PC-3 (cell line): ENCODE results near the gene HTR2A. TPM values are rescaled to one million over a fixed set of nuclear protein-coding genes. Genes with fewer than 3 reads are reported as not detected.

Experiments used
- ATAC-seq: fragments of 200-7000 bp; cut with Tn5 transposase; 2 replicates; pipeline ENCODE4 v1.9.1; 2020; ENCODE audit warnings: mild to moderate bottlenecking, moderate library complexity
- BruUV-seq: library from RNA; stranded (reverse); fragments of 400-500 nt; replicated peaks from 2 replicates; lab custom pipeline; 2021; lab: Mats Ljungman, UMichigan
- CTCF ChIA-PET: fragments of 300-600 bp; sonication (Branson Sonifier 250); formaldehyde crosslinking; loops from one replicate; lab custom pipeline; 2022; ENCODE audit warnings: antibody characterized with exemption; lab: Charles Lee
- POLR2A ChIA-PET: fragments of 300-600 bp; sonication (Branson Sonifier 250); formaldehyde crosslinking; loops from one replicate; lab custom pipeline; 2022; ENCODE audit warnings: antibody characterized with exemption; ENCODE audit not compliant: unreplicated experiment; lab: Charles Lee
- DNase-seq: peaks from one replicate; pipeline ENCODE4 v3.0.0-alpha.2; 2015
- H2AFZ ChIP-seq: fragments of 300-600 bp; sonication (generic); 2 replicates; pipeline ENCODE4 v1.6.0; 2016; ENCODE audit warnings: antibody characterized with exemption, low read length
- H3F3A ChIP-seq: fragments of 300-600 bp; sonication (generic); one replicate; pipeline ENCODE4 v1.6.0; 2017; ENCODE audit warnings: antibody characterized with exemption, low read length, control low read depth, mild to moderate bottlenecking; ENCODE audit not compliant: unreplicated experiment
- H3K27ac ChIP-seq: fragments of 300-600 bp; sonication (generic); 2 replicates; pipeline ENCODE4 v1.5.1; 2016; ENCODE audit warnings: mild to moderate bottlenecking, low read length
- H3K27me3 ChIP-seq: fragments of 300-600 bp; sonication (generic); 2 replicates; pipeline ENCODE4 v1.6.1; 2016; ENCODE audit warnings: low read length, mixed read lengths
- H3K36me3 ChIP-seq: fragments of 300-600 bp; sonication (generic); 2 replicates; pipeline ENCODE4 v1.6.1; 2016; ENCODE audit warnings: low read depth, mixed run types, low read length, mixed read lengths
- H3K4me1 ChIP-seq: fragments of 300-600 bp; sonication (generic); 2 replicates; pipeline ENCODE4 v1.5.1; 2016; ENCODE audit warnings: low read length; ENCODE audit not compliant: insufficient read depth
- H3K4me2 ChIP-seq: fragments of 300-600 bp; sonication (generic); 2 replicates; pipeline ENCODE4 v1.6.0; 2016; ENCODE audit warnings: low read length
- H3K4me3 ChIP-seq: fragments of 300-600 bp; sonication (generic); 2 replicates; pipeline ENCODE4 v1.5.1; 2016; ENCODE audit warnings: mild to moderate bottlenecking, low read length, mixed read lengths
- H3K79me2 ChIP-seq: fragments of 300-600 bp; sonication (generic); 2 replicates; pipeline ENCODE4 v1.6.1; 2017; ENCODE audit warnings: low read length, mixed read lengths
- H3K9ac ChIP-seq: fragments of 300-600 bp; sonication (generic); 2 replicates; pipeline ENCODE4 v1.6.0; 2016; ENCODE audit warnings: mild to moderate bottlenecking, low read length
- H3K9me2 ChIP-seq: fragments of 300-600 bp; sonication (generic); replicated peaks from 2 replicates; pipeline ENCODE4 v1.6.1; 2016; ENCODE audit warnings: mixed run types, low read length, mixed read lengths
- H3K9me3 ChIP-seq: fragments of 300-600 bp; sonication (generic); 2 replicates; pipeline ENCODE4 v1.6.1; 2016; ENCODE audit warnings: low read length, mixed read lengths
- H4K20me1 ChIP-seq: fragments of 300-600 bp; sonication (generic); 2 replicates; pipeline ENCODE4 v1.6.1; 2016; ENCODE audit warnings: low read length, mixed read lengths
- EZH2 ChIP-seq: fragments of 300-600 bp; sonication (generic); IDR thresholded peaks from one replicate; pipeline ENCODE4 v1.6.1; 2017; ENCODE audit warnings: antibody characterized with exemption, mild to moderate bottlenecking, low read length; ENCODE audit not compliant: unreplicated experiment
- EZH2phosphoT487 ChIP-seq: fragments of 300-600 bp; sonication (generic); IDR thresholded peaks from 2 replicates; pipeline ENCODE4 v1.6.1; 2018; ENCODE audit warnings: mild to moderate bottlenecking, antibody characterized with exemption, low read length, borderline replicate concordance
- intact Hi-C: fragments of 100-400 bp; cut with micrococcal nuclease; formaldehyde crosslinking; loops from 2 replicates; pipeline ENCODE4 v1.9.0; 2023
- total RNA-seq: library from RNA; depleted of rRNA; stranded (reverse); fragments of >200 nt; gene quantifications from 2 replicates; pipeline ENCODE4 v1.2.3, GENCODE V29; 2014
- TF ChIP-seq, protein P1 (sequence below): fragments of 300-600 bp; sonication (generic); conservative IDR thresholded peaks from 2 replicates; pipeline ENCODE4 v1.5.1; 2017; ENCODE audit warnings: antibody characterized with exemption, low read depth, mild to moderate bottlenecking, low read length

The HTR2A gene
- total RNA-seq, 1 experiment from 2014 or later = 0.04 TPM

DNA sequence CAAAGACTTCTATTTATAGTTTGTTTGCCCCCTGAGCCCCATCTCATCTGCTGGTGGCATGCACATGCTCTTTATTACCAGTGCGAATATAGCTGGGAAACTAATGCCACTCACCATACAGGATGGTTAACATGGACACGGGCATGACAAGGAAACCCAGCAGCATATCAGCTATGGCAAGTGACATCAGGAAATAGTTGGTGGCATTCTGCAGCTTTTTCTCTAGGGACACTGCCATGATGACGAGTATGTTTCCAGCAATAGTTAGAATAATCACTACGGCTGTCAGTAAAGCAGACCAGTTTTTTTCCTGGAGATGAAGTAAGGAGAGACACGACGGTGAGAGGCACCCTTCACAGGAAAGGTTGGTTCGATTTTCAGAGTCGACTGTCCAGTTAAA, 1.5 kb downstream of the HTR2A start:
- no peaks in the 10 kb centered on the region for H3K27me3 ChIP-seq
- intact Hi-C loops = loop anchor here (5.0 kb wide), 1 partner anchor 702 kb away; no protein-coding TSS in a partner anchor
- CTCF ChIA-PET = interaction anchor here (0.5 to 1.0 kb wide), 2 partner anchors 97 to 474 kb away, joined by 3 to 5 read pairs; no protein-coding TSS in a partner anchor
- H3K4me3 ChIP-seq = no peak overlapping the region
- peaks cover 20% of the 10 kb centered on the region for H3K4me1 ChIP-seq
- no peak overlapping the region for H3K27ac ChIP-seq
- ATAC-seq (no peak), DNase-seq (no peak)
- H3K36me3 ChIP-seq = no peaks in the 10 kb centered on the region
- peaks cover 4% of the 10 kb centered on the region for H3F3A ChIP-seq
- no peak overlapping the region for H2AFZ ChIP-seq
- no peaks in the 10 kb centered on the region for H3K9me2 ChIP-seq
- H3K9ac ChIP-seq = no peak overlapping the region
- no TSS peak for BruUV-seq
- no peak overlapping the region for H3K4me2 ChIP-seq
- TF ChIP-seq EZH2phosphoT487 (no peak), EZH2 (no peak)
- TF ChIP-seq, protein P1, sequence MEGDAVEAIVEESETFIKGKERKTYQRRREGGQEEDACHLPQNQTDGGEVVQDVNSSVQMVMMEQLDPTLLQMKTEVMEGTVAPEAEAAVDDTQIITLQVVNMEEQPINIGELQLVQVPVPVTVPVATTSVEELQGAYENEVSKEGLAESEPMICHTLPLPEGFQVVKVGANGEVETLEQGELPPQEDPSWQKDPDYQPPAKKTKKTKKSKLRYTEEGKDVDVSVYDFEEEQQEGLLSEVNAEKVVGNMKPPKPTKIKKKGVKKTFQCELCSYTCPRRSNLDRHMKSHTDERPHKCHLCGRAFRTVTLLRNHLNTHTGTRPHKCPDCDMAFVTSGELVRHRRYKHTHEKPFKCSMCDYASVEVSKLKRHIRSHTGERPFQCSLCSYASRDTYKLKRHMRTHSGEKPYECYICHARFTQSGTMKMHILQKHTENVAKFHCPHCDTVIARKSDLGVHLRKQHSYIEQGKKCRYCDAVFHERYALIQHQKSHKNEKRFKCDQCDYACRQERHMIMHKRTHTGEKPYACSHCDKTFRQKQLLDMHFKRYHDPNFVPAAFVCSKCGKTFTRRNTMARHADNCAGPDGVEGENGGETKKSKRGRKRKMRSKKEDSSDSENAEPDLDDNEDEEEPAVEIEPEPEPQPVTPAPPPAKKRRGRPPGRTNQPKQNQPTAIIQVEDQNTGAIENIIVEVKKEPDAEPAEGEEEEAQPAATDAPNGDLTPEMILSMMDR = no peak
- H3K9me3 ChIP-seq = no peaks in the 10 kb centered on the region
- H3K79me2 ChIP-seq = no peaks in the 10 kb centered on the region
- POLR2A ChIA-PET = no interaction called here
- no peaks in the 10 kb centered on the region for H4K20me1 ChIP-seq

DNA sequence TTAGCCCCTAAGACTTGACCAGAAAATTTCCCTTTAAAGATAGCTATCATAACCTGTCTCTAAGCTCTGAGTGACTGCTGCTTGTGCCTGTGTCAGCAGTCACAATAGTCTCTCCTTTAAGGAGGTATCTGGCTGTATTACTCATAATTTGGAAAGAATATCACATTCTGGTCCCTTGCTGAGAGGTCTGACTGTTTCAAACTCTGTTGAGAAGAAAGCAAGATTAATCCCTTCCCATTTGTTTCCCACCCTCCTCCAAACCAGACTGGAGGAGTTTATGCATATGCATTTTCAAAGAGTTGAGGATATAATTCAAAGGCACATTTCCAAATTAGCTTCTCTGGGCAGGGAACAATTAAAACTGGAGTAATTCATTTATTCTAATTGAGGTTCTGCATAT, 2.3 kb downstream of the HTR2A start:
- POLR2A ChIA-PET = no interaction called here
- Histone ChIP-seq H3K4me2 (peak overlapping the region; percentile 89), H3K9me2 (no peaks in the 10 kb centered on the region), H3F3A (peaks cover 4% of the 10 kb centered on the region), H4K20me1 (no peaks in the 10 kb centered on the region), H3K27me3 (no peaks in the 10 kb centered on the region), H3K9ac (peak overlapping the region; percentile 50), H3K79me2 (no peaks in the 10 kb centered on the region), H3K27ac (no peak overlapping the region), H2AFZ (peak overlapping the region; percentile 99), H3K36me3 (no peaks in the 10 kb centered on the region), H3K4me1 (peaks cover 20% of the 10 kb centered on the region), H3K9me3 (no peaks in the 10 kb centered on the region), H3K4me3 (peak overlapping the region; percentile 83)
- intact Hi-C loops = loop anchor here (1.0 to 5.0 kb wide), 4 partner anchors 58 to 880 kb away; no protein-coding TSS in a partner anchor
- TF ChIP-seq EZH2 (no peak), EZH2phosphoT487 (no peak)
- TF ChIP-seq, protein P1 = no peak
- CTCF ChIA-PET = interaction anchor here (0.5 to 1.2 kb wide), 8 partner anchors 20 to 1089 kb away, joined by 3 to 5 read pairs (median 3); no protein-coding TSS in a partner anchor
- DNase-seq = peak; percentile 37
- BruUV-seq = no TSS peak
- ATAC-seq = peak; percentile 40

DNA sequence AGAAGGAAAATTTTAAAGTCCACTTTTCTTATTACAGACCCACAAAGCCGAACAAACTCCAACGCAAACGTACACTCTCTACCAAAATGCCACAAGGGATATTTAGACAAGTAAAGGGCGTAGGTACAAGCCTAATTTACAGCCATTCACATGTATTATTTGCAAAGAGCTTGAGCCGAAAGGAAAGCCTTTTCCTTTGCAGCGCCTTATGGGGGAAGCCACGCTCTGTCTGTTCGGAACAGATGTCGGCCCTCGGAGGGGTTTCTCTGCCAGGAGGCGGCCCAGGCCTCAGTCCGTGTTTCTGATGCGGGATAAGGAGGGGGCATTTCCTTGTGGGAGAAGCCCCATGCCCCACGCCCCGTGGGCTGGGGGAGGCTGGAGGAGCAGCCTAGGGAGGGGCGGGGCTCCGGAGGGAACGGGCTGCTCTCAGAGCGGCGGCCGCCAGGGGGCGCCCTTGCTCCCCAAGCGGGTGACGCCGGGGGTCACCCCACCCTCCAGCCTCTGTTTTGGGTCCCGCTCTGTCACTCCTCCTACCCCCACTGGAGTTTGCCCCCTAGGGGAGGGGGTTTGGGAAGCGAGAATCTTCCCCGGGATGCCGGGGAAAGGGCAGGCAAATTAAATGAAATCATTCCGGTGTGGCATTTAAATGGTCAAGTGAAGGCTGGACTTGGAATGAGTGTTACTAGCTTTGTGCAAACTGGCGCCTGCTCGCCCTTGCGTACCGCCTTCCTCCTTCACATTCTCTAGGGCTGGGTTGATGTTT, 2.9 kb downstream of the HTR2A start:
- peak overlapping the region; percentile 99 for H2AFZ ChIP-seq
- H3K4me2 ChIP-seq = peak overlapping the region; percentile 89
- no peaks in the 10 kb centered on the region for H3K79me2 ChIP-seq
- H3K36me3 ChIP-seq = no peaks in the 10 kb centered on the region
- H3K9me3 ChIP-seq = no peaks in the 10 kb centered on the region
- H4K20me1 ChIP-seq = no peaks in the 10 kb centered on the region
- H3K9me2 ChIP-seq = no peaks in the 10 kb centered on the region
- no TSS peak for BruUV-seq
- POLR2A ChIA-PET = no interaction called here
- no peaks in the 10 kb centered on the region for H3K27me3 ChIP-seq
- intact Hi-C loops = loop anchor here (1.0 to 5.0 kb wide), 4 partner anchors 58 to 880 kb away; no protein-coding TSS in a partner anchor
- CTCF ChIA-PET = interaction anchor here (0.5 to 1.2 kb wide), 10 partner anchors 9 to 1090 kb away, joined by 3 to 5 read pairs (median 3); no protein-coding TSS in a partner anchor
- peaks cover 4% of the 10 kb centered on the region for H3F3A ChIP-seq
- H3K4me3 ChIP-seq = peak overlapping the region; percentile 83
- H3K9ac ChIP-seq = peak overlapping the region; percentile 50
- ATAC-seq (peak; percentile 76), DNase-seq (peak; percentile 56)
- H3K4me1 ChIP-seq = peaks cover 20% of the 10 kb centered on the region
- TF ChIP-seq EZH2 = no peak
- TF ChIP-seq, protein P1 = peak; percentile 89
- H3K27ac ChIP-seq = no peak overlapping the region
